Effector CD8-positive, alpha-beta T cell (primary cell): ENCODE data around the gene SPATA33.
"Not testable (repeated sequence)": the region's sequence is repeated elsewhere in the genome, so short reads cannot be mapped to it uniquely, and the experiment has no call there.

Experiments
- DNase-seq: peaks from one replicate; lab custom pipeline; 2025; lab: John Stamatoyannopoulos, UW

Gene SPATA33

DNA sequence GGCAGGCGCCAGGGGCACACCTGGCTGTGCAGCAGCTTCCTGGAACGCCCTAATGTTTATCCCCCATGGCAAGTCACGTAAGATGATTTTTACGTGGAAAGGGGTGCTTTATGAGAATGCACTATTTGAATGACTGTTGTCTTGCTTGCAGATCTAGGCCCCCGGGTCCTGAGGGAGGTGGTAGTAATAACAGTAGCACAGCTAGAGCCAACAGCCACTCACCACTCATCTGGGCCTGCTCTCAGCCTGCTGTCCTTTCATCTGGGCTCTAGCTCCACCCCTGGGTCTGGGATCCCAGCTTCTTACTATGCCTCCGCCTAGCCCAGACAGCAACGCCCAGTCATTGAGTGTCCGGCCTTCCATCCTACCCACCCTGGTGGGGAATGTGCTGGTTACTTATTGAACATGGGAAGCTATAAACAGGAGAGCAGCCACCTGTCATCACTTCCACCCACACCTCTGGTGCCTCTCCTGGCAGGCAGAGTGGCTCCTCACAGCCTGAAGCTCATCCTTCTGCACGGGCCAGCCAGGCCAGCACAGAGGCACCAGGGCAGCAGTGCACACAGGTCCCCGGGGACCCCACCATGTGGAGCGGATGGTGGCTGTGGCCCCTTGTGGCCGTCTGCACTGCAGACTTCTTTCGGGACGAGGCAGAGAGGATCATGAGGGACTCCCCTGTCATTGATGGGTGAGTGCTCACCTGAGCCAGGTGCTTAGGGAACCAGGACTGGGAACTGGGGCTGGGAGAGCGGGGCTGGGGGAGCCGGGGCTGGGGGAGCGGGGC is 27.6 kb upstream of the SPATA33 start:
- no peak for DNase-seq

GRCh38 chr16:89633064-89633631 is 24.5 kb upstream of the SPATA33 start:
- DNase-seq: no peak

DNA sequence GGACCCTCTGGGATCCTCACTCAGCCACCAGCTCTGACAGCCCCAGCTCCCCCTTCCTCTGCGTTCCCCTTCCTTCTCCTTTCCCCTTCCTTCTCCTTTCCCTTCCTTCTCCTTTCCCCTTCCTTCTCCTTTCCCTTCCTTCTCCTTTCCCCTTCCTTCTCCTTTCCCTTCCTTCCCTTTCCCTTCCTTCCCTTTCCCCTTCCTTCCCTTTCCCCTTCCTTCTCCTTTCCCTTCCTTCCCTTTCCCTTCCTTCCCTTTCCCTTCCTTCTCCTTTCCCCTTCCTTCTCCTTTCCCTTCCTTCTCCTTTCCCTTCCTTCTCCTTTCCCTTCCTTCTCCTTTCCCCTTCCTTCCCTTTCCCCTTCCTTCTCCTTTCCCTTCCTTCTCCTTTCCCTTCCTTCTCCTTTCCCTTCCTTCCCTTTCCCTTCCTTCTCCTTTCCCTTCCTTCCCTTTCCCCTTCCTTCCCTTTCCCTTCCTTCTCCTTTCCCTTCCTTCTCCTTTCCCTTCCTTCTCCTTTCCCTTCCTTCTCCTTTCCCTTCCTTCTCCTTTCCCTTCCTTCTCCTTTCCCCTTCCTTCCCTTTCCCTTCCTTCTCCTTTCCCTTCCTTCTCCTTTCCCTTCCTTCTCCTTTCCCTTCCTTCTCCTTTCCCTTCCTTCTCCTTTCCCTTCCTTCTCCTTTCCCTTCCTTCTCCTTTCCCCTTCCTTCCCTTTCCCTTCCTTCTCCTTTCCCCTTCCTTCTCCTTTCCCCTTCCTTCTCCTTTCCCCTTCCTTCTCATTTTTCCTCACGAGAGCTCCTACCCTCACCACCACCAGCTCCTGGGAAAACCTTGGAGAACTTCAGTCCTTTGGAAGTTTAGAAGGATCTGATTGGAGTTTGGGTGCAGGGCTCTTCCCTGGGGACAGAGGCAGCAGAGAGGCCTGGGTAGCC is 22.9 kb upstream of the SPATA33 start:
- not testable (repeated sequence) for DNase-seq

- DNase-seq: no peak
Measured at GRCh38 chr16:89636663-89637062, 21.0 kb upstream of the SPATA33 start.

GRCh38 chr16:89637379-89637778 is 20.3 kb upstream of the SPATA33 start:
- DNase-seq: no peak

DNA sequence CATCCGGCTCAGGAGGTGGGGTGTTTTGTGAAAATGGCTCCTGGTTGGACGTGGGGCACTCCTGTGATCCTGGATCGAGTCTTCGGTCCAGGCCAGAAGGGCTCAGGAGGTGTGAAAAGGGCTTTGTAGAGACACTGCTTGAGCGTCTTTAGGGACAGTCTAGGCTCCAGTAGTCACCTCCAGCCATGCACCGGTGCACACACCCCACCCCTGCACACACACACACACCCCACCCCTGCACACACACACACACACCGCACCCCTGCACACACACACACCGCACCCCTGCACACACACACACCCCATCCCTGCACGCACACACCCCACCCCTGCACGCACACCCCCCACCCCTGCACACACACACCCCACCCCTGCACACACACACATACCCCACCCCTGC is 19.2 kb upstream of the SPATA33 start:
- DNase-seq: no peak

DNA sequence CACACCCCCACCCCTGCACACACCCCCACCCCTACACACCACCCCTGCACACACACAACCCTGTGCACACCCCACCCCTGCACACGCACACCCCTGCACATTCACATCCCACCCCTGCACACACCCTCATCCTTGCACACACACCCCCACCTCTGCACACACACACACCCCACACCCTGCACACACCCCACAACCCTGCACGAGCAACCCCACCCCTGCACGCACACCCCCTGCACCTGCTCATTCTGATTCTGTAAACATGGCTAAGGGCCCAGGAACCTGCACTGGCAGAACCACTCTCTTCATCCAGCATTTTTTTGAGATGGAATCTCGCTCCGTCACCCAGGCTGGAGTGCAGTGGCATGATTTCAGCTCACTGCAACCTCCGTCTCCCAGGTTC is 18.3 kb upstream of the SPATA33 start:
- no peak for DNase-seq

DNA sequence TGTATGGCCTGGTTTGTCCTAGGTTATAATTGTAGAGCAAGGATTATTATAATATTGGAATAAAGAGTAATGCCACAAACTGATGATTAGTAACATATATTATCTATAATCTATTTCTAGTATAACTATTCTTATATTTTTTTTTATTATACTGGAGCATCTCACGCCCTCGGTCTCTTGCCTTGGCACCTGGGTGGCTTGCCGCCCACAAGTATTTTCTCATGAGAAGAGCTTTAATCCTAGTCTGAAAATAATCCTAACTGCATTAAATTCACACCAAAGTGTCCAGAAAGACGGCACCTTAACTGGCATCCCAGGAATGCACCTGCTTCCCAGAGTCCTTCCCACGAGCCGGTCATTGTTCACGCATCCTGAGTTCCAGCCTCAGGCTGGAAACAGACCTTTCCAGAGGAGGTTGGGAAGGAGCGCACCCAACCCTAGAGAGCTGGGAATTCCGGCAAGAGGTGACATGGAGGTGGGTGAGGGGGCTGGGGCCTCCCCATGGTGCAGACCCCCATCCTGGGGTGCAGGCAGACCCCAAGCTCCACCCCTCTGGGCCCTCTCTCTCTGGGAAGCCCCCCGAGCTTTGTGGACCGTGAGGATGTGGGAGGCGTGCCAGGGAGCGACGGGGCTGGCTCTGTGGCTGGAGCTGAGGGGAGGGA is 16.0 kb upstream of the SPATA33 start:
- no peak for DNase-seq

DNA sequence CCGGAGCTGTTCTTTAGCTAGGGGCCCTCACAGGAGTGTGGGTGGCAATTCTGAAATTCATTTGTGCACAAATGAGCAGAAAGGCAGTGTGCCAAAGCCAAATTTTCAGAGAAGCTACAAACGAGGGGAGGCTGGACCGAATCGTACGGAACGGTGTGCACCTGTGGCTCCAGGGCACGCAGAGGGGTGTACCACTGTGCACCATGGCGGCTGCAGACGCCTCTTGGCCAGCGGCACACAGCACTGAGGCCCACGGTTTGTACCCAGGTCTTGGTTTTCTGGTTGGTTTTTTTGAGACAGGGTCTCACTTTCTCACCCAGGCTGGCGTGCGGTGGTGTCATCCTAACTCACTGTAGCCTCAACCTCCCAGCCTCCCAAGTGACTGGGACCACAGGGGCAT is 15.1 kb upstream of the SPATA33 start:
- DNase-seq: no peak

GRCh38 chr16:89643769-89644300 is 13.8 kb upstream of the SPATA33 start:
- no peak for DNase-seq

- no peak for DNase-seq
Measured at GRCh38 chr16:89645122-89645521, 12.5 kb upstream of the SPATA33 start.

DNA sequence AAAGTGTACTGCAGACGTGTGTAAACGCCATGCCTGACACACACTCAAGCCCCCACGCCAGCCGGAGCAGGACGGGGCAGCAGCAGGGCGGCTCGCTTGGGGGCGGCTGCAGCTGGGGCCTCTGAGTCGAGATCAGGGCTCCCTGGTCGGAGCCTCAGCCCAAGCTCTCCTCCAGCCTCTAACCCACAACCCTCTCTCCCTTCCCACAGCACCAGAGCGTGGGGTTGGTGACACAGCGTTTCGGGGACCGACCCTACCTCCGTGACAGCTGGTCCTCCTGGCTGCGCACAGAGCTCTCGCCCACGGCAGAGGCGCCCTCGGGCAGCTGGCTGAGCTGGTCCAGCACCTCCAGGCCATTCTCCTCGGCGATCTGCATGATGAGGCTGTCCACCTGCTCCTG is 11.4 kb upstream of the SPATA33 start:
- DNase-seq: no peak

GRCh38 chr16:89646906-89647305 is 10.7 kb upstream of the SPATA33 start:
- no peak for DNase-seq

DNA sequence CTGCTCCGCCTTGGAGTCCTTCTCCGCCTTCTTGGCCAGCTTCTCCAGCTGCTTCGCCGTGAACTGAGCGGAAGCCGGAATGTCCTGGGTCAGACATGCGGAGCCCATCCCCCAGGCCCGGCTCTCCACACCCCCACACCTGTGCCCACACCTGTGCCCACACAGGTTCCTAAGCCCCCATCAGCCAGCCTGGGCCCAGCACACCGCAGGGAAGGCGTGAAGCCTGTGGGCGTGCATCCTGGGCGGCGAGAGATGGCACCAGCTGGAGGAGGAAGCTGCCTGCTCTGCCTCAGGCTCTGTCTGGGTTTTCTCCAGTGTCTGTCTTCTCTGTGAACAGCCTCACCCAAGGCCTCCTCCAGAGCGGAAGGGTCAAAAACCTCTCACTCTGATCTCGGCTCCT is 6.1 kb upstream of the SPATA33 start:
- DNase-seq: no peak

DNA sequence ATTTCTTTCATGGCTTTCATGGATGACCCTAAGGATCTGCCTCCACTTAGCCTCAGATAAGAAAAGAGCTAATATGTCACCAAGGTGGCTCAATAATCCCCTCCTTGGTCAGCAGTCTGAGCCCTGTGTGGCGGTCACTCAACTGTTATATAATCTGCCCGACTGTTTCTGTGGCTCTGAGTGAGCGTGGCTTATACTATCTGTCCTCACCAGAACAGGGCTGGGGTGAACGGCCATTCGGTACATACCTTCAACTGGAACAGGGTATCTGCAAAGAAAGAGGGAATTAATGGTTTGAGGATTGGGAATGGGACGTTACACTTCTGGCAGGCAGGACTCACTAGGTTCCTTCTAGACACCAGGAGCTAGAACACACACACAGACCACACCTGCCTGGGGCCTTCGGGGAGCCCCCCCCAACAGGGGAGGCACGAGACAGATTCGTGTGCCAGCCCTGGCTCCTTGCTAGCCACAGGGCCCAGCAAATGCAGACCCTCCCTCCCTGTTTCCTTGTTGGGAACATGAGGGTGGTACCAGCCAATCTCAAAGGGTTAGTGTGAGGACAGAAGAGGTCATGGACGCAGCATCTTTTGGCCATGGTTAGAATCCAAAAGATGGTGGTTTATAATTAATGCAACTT is 3.9 kb upstream of the SPATA33 start:
- DNase-seq: no peak

DNA sequence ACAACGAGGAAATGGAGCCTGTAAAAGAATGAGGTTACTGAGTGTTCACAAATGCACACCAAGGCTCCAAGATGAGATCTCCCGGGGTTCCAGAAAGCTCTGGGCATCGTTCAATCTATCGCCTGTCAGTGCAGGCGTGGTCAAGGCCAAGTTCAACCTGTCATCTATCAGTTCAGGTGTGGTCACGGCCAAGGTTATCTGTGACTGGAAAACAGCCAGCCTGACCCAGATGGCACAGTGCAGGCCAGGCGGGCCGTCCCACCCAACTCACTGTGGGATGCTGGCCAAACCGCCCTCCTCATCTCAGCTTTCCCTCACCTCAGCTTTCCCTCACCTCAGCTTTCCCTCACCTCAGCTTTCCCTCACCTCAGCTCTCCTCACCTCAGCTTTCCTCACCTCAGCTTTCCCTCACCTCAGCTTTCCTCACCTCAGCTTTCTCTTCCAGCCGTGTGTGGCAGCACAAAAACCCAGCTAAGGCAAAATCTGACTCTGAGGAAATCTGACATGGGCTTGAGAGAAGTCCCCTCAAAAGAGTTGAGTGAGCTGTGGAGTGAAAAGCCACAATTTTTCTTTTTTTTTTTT is 2.5 kb upstream of the SPATA33 start:
- no peak for DNase-seq

DNA sequence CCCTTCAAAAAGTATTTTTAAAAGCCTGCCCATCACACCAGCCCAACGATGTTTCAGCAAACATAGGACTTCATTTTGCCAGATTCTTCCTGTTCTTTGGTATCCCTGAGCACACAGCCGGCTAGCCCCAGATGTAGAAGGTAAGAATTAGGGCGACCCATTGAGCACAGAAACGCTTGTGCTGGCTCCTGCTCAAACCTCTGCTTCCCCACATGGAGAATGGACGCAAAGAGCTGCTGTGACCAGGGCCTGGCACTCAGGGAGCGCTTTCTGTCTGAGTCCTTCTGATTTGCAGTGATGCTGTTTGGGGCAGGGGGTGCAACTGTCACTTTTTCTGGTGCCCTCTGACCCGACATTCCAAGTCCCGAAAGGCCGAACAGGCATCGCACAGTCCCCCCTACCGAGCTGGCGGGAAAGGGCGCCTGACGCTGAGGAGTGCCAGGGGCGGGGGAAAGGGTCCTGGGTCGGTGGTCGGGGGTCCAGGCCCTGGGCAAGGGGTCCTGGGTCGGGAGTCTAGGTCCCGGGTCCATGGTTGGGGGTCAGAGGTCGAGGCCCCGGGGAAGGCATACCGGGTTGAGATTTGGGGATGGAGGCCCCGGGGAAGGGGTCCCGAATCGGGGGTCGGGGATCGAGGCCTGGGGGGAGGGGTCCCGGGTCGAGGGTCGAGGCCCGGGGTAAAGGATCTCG is 1.1 kb upstream of the SPATA33 start:
- no peak for DNase-seq

GRCh38 chr16:89658221-89658879 is 714 bp downstream of the SPATA33 start:
- no peak for DNase-seq

DNA sequence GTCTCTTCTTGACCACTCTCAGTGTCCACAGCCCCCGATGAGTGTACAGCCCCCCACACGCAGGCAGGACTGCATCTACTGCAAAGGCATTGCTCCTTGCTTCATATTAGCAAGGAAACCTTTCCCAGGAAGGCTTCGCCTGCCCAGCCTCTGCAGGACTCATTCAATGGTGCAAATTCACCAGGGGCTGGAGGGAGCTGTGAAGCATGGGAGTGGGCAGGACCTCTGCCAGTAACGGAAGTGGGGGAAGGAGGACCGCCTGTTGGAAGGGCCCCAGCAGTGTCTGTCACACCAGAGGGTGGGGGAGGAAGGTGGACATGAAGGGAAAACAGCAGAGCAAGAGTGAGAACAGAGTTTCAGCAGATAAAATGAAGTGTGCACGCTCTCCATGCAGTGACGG is 2.5 kb downstream of the SPATA33 start:
- DNase-seq: no peak

- DNase-seq: no peak
Measured at GRCh38 chr16:89661215-89661614, 3.6 kb downstream of the SPATA33 start.
